Stimulated activated CD8-positive, alpha-beta memory T cell treated with anti-CD3 and anti-CD28 coated beads, Interleukin-12 subunit alpha, Interleukin-12 subunit beta, amount 100 ng/mL, for 24 hours (primary cell): ENCODE data around the gene MBD4.
"Not testable (repeated sequence)": the region's sequence is repeated elsewhere in the genome, so short reads cannot be mapped to it uniquely, and the experiment has no call there.

Source experiments
- DNase-seq: peaks from one replicate; pipeline ENCODE4 v3.0.0-alpha.2; 2020; ENCODE audit errors: extremely low read depth

MBD4 gene

GRCh38 chr3:129432036-129432435 is 7.7 kb downstream of the MBD4 start:
- DNase-seq: no peak

- no peak for DNase-seq
These were observed 10.1 kb downstream of the MBD4 start for GRCh38 chr3:129429602-129430001.

- no peak for DNase-seq
These were observed 10.7 kb downstream of the MBD4 start for GRCh38 chr3:129429080-129429451.

DNA sequence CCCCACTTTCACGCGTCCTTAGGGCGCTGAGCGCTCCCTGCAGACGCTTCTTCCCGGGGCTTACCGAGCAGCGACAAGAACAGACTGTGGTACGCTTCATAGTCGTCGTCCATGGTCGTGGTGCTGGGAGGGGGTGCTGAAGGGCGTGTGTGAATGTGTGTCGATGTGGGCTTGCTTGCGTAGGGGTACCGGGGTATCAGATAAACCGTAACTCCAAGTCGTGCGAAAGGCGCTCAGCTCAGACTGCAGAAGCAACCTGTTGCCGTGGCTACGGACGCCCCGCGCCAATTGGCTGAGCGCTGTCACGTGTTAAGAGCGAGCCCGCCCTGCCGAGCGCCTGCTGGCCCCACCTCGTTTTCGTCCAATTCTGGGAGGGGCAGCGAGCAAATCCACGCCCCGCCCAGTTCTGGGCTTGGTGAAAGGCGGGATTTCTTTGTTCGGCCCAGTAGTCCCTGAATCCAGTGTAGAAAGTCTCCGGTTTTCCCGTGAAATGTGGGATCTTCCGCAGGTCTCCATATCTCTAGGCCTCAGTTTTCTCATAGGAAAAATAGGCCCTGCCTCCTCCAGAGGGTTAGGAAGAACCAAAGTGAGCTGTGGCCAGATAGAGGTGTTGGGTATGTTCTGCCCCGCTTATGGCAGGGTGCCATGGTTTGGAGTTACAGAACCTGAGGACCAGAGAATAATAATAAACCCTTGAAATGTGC is 11.2 kb downstream of the MBD4 start, which contains the start of gene EFCAB12:
TSS of gene EFCAB12 (minus strand) at position 261 of the 704 bp plus-strand sequence. CDS start at position 113, 148 bp downstream.
- peak; percentile 65 for DNase-seq

GRCh38 chr3:129428007-129428375 is 11.8 kb downstream of the MBD4 start:
- DNase-seq: no peak

DNA sequence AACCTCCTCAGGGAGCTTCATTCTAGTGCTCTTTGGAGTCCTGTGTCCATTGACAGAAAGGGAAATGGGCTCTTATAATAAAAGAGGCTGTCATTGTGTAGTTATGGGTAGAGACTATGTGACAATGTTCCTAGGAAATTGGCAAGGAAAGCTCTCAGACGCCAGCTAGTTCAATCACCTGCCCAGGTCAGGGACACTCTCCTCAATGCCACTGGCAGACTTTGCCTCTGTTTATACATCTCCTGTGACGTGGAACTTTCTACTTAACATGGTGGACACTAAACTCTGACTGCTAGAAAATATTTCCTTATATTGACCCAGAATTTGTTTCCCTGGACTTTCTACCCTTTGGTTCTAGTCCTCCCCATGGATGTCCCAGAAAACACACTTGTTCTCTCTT is 14.1 kb downstream of the MBD4 start:
- DNase-seq: no peak

DNA sequence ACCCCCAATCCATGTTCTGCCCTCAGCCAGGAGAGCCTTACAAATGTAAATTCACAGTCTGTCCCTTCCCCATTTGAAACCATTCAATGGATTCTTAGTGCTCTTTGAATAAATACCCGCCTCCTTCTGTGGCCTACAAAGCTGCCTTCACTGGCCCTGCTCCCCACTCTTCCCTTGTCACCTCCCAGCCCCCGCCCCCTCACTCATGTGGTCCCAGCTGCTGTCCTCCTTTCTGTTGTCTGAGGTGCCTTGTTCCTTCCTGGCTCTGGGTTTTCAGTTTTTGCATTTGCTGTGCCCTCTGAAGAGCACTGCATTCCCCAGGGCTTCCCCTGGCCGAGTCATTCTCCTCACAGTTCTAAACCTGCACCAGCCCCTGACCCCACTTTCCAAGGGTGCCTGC is 14.5 kb downstream of the MBD4 start:
- no peak for DNase-seq

GRCh38 chr3:129424185-129424841 is 15.4 kb downstream of the MBD4 start:
- DNase-seq: no peak

- DNase-seq: no peak
These were observed 16.9 kb downstream of the MBD4 start for GRCh38 chr3:129422897-129423296.

- DNase-seq: no peak
These were observed 17.6 kb downstream of the MBD4 start for GRCh38 chr3:129421988-129422745.

- DNase-seq: no peak
These were observed 18.4 kb downstream of the MBD4 start for GRCh38 chr3:129421236-129421883.

GRCh38 chr3:129419476-129419875 is 20.3 kb downstream of the MBD4 start:
- no peak for DNase-seq

DNA sequence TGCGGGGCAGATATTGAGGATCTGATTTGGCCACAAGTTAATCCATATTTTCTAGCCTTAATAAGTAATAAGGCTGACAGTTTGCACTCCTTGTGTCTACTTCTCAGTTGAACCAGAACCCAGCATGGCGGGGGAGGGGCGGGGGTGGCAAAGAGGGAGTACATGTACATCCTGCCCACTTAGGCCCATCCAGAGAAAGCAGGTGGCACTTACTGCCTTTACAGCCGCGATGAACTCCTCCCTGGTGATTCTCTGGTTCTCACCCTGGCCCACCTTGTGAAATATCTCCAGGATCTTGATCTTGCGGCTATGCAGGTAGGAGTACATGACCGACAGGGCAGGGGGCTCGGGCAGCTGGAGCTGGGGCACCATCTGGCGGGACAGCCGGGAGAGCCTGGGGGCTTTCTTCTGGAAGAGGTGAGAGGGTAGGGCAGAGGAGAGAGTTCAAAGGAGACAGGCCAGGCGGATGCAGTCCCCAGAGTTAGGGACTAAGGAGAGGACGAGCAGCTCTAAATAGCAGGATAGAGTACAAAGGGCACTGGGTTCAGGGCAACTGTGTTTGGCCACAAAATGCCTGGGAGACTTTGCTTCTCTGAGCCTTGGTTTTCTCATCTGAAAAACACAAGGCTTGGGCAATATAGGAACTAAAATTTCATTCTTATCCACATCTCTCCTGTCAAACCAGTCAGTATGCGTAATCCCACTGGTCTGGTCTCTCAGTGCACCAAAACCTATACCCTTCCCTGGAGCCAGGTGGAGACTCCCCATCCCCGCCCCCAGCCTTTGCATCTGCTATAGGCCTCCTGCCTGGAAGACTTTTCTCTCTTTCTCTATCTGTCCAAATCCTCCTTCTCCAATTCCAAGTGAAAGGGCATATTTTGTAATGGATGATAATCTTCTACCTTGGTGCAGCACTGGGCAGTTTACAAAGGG is 21.4 kb downstream of the MBD4 start:
- DNase-seq: no peak

DNA sequence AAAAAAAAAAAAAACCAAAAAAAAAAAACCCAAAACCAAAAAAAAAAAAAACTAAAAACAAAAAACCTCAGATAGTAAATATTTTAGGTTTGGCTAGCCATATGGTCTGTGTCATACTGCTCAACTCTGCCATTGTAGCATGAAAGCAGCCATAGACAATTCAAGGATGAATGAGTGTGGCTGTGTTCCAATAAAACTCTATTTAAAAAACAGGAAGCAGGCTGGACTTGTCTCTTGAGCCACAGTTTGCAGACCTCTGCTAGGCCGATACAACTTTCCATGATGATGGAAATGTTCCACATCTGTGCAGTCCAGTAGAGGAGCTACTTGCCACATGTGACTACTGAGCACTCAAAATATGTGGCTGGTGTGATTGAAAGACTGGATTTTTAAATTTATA is 22.4 kb downstream of the MBD4 start:
- no peak for DNase-seq

DNA sequence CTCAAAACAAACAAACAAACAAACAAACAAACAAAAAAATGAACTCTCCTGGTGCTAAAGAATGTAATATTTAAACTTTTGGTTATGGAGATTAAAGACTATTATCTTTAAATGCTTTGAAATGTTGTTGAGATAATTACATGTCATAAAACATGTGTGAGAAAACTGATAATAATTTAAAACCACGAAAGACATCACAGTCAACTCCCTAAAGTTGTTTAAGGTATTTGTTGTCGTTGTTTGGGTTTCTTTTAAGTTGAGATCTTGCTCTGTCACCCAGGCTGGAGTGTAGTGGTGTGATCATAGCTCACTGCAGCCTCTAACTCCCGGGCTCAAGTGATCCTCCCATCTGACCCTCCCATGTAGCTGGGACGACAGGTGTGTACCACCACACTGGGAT is 23.3 kb downstream of the MBD4 start:
- DNase-seq: no peak

DNA sequence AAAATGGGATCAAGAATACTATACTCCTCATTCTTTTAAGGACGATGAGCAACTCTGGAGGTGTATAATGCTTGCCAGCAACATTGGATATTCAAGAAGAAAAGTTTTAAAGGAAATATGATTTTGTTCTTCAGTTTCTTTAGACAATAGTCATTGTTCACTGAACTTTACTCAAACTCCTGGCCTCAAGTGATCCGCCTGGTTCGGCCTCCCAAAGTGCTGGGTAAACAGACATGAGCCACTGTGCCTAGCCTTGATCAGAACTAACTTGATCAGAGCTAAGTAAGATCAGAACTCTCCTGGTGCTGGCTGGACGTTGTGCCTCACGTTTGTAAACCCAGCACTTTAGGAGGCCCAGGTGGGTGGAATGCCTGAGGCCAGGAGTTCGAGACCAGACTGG is 23.9 kb downstream of the MBD4 start:
- no peak for DNase-seq

GRCh38 chr3:129415378-129415777 is 24.4 kb downstream of the MBD4 start:
- DNase-seq: no peak

DNA sequence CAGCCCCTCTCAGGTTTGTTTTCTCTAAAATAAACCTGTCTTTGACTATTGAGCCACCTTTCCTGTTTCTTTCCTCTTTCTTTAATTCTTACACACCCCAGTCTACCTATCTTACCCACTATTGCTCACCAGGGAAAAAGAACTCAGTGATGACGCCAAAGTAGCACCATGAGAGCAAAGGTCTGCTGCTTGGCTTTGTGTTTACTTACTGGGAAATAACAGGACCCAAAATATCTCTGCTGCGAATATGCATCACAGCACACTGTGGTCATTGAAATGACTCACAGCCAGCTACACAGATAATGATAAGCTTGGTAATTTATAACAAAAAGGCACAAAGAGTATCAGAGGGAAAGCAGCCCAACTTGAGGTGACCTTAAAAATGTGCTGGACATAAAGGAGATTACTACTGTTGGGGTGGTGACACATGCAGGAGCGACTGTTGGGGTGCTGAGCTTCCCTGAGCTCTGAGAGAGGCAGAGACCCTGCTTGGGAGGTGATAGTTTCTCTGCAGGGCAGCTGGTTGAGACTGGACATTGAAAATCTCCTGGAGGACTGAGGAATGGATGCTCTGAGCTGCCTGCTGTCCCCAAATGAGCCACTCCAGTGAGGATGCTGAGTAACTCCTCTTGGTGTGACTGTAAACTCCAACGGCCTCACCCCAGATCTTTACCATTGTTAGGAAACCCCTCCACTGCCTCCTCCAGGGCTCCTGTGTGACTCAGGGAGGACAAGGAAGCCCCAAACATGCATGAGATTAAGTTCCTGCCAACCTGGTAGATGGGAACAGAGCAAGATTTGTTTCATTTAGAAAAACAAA is 25.9 kb downstream of the MBD4 start:
- DNase-seq: no peak

DNA sequence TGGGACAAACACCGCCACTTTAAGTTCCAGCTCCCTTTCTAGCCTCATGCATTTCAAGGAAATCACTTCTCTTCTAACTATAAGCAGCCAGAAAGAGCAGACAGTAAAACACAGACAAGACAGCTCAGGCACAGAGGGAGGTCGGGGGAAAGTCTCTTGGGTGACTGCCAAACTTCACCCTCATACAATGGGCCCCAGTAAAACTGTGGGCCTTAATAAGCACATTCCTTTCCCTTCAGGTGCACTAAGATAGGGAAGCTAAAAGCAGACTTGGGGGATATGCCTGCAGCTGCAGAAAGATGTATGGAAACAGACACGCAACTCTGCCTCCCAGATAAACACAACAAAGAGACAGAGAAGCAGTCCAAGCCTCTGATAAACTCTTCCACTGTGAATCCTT is 26.5 kb downstream of the MBD4 start:
- DNase-seq: not testable (repeated sequence)

DNA sequence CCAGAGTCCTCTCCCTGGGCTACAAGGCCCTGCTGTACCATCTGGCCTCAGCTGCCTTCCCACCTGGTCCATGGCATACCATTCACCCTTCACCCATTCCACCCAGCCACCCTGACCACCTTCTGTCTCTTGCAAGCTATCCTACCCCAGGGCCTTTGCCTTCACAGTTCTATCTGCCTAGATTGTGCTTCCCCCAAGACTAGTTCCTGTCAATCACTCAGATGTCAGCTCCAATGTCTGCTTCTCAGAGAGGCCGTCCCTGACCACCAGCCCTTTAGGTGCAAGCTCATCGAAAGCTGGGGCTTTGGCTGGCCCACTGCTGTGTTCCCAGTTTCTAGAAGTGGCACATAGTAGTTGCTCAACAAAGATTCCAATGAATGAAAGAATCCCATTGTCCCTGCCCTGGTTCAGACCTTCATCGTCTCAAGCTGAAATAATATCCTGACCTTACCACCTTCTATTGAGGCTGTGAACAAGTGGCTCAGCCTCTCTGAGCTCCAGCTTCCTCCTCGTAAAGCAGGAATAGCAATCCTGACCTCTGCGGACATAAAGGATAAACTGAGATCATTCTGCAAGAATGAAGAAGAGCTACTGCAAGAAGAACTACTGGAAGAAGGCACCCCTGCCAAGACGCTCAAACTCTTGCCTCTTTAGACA is 27.1 kb downstream of the MBD4 start:
- no peak for DNase-seq
